HepG2 (cell line): ENCODE data around the gene DNAAF6.

Experiments
- RBM22 ChIP-seq: fragments of 200-400 bp; formaldehyde crosslinking; optimal IDR thresholded peaks from 2 replicates; pipeline ENCODE3; 2017; ENCODE audit warnings: mild to moderate bottlenecking, low read length, moderate library complexity
- REST ChIP-seq, 2 experiments: IDR thresholded peaks; 2 replicates each; pipeline ENCODE4 v1.6.1; 2011 to 2012; ENCODE audit warnings: low read length in 2 of 2, borderline replicate concordance in 1 of 2, low read depth in 1 of 2, mild to moderate bottlenecking in 1 of 2, moderate library complexity in 1 of 2
- TF ChIP-seq, protein P1 (sequence below): sonication (generic); formaldehyde crosslinking; IDR thresholded peaks from 2 replicates; pipeline ENCODE4 v1.5.1; 2020; ENCODE audit warnings: missing genetic modification reagents, mild to moderate bottlenecking, borderline replicate concordance

GRCh38 chrX:107288676-107289075 lies 82.3 kb downstream of the DNAAF6 start:
- TF ChIP-seq, protein P1, sequence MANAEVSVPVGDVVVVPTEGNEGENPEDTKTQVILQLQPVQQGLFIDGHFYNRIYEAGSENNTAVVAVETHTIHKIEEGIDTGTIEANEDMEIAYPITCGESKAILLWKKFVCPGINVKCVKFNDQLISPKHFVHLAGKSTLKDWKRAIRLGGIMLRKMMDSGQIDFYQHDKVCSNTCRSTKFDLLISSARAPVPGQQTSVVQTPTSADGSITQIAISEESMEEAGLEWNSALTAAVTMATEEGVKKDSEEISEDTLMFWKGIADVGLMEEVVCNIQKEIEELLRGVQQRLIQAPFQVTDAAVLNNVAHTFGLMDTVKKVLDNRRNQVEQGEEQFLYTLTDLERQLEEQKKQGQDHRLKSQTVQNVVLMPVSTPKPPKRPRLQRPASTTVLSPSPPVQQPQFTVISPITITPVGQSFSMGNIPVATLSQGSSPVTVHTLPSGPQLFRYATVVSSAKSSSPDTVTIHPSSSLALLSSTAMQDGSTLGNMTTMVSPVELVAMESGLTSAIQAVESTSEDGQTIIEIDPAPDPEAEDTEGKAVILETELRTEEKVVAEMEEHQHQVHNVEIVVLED (CRISPR knock-in tag), result no peak
- TF ChIP-seq RBM22 (no peak), REST (IDR thresholded peaks at IDR 0.05; ENCODE audit: borderline replicate concordance in 1 of 2, low read depth in 1 of 2, low read length in 2 of 2) (no peak)
